GM21786 (cell line): ENCODE results near the gene THSD7B.
"Not testable (repeated sequence)": the region's sequence is repeated elsewhere in the genome, so short reads cannot be mapped to it uniquely, and the experiment has no call there.

ENCODE experiments used
- ATAC-seq: cut with Tn5 transposase; IDR thresholded peaks from one replicate; pipeline ENCODE4 v1.9.1; 2021; ENCODE audit not compliant: unreplicated experiment

The THSD7B gene

GRCh38 chr2:136765256-136766072 is at the start of gene THSD7B:
Gene THSD7B, plus strand, starts transcription at chr2:136765545. Its CDS starts 116,634 bp downstream, at chr2:136882179.
- no peak for ATAC-seq

- ATAC-seq: no peak
Measured at GRCh38 chr2:136718273-136718672, 47.1 kb upstream of the THSD7B start.

GRCh38 chr2:136727973-136728699 is 37.2 kb upstream of the THSD7B start:
- no peak for ATAC-seq

GRCh38 chr2:136736236-136736635 is 29.1 kb upstream of the THSD7B start:
- no peak for ATAC-seq

- ATAC-seq: no peak
Measured at GRCh38 chr2:136738044-136738443, 27.3 kb upstream of the THSD7B start.

GRCh38 chr2:136741471-136741870 is 23.9 kb upstream of the THSD7B start:
- no peak for ATAC-seq

- no peak for ATAC-seq
Measured at GRCh38 chr2:136750065-136750464, 15.3 kb upstream of the THSD7B start.

- no peak for ATAC-seq
Measured at GRCh38 chr2:136751406-136751805, 13.9 kb upstream of the THSD7B start.

- ATAC-seq: not testable (repeated sequence)
Measured at GRCh38 chr2:136758504-136758903, 6.8 kb upstream of the THSD7B start.

- no peak for ATAC-seq
Measured at GRCh38 chr2:136764452-136765255, 691 bp upstream of the THSD7B start.

- no peak for ATAC-seq
Measured at GRCh38 chr2:136766073-136766404, 694 bp downstream of the THSD7B start.

GRCh38 chr2:136767030-136767429 is 1.7 kb downstream of the THSD7B start:
- no peak for ATAC-seq

- no peak for ATAC-seq
Measured at GRCh38 chr2:136769871-136770270, 4.5 kb downstream of the THSD7B start.

GRCh38 chr2:136770384-136770783 is 5.0 kb downstream of the THSD7B start:
- no peak for ATAC-seq

GRCh38 chr2:136777391-136777790 is 12.0 kb downstream of the THSD7B start:
- no peak for ATAC-seq

- no peak for ATAC-seq
Measured at GRCh38 chr2:136783856-136784255, 18.5 kb downstream of the THSD7B start.

- no peak for ATAC-seq
Measured at GRCh38 chr2:136785215-136785614, 19.9 kb downstream of the THSD7B start.

- no peak for ATAC-seq
Measured at GRCh38 chr2:136787970-136788369, 22.6 kb downstream of the THSD7B start.

GRCh38 chr2:136796339-136796738 is 31.0 kb downstream of the THSD7B start:
- no peak for ATAC-seq

GRCh38 chr2:136798766-136799165 is 33.4 kb downstream of the THSD7B start:
- ATAC-seq: no peak

GRCh38 chr2:136801661-136802060 is 36.3 kb downstream of the THSD7B start:
- no peak for ATAC-seq

- no peak for ATAC-seq
Measured at GRCh38 chr2:136809998-136810397, 44.7 kb downstream of the THSD7B start.
